Astrocyte (in vitro differentiated cells and primary cell): ENCODE measurements around the gene DNAL1.

Experiments
- EZH2 ChIP-seq: IDR thresholded peaks from 2 replicates; pipeline ENCODE4 v1.6.1; 2012; ENCODE audit warnings: mild to moderate bottlenecking, low read length, inconsistent platforms; ENCODE audit not compliant: insufficient read depth
- TF ChIP-seq, protein P1 (sequence below): IDR thresholded peaks from 2 replicates; pipeline ENCODE4 v1.5.1; 2011; ENCODE audit warnings: low read depth, mild to moderate bottlenecking, inconsistent platforms, low read length, moderate library complexity; ENCODE audit not compliant: insufficient read depth

DNA sequence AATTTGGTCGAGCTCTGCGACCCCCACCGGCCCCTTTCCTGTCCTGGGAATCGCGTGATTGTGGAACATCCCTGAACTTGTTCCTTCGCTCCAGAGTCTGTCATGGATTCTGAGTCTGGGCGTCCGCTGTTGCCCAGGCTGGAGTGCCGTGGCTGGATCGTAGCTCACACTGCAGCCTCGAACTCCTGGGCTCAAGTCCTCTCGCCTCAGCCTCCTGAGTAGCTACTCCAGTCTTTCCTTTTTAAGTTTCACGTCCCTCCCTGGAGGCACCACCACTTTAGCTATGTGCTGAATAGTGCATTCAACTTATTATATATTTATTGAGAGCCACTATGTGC is 31.8 kb upstream of the DNAL1 start:
- TF ChIP-seq, protein P1, sequence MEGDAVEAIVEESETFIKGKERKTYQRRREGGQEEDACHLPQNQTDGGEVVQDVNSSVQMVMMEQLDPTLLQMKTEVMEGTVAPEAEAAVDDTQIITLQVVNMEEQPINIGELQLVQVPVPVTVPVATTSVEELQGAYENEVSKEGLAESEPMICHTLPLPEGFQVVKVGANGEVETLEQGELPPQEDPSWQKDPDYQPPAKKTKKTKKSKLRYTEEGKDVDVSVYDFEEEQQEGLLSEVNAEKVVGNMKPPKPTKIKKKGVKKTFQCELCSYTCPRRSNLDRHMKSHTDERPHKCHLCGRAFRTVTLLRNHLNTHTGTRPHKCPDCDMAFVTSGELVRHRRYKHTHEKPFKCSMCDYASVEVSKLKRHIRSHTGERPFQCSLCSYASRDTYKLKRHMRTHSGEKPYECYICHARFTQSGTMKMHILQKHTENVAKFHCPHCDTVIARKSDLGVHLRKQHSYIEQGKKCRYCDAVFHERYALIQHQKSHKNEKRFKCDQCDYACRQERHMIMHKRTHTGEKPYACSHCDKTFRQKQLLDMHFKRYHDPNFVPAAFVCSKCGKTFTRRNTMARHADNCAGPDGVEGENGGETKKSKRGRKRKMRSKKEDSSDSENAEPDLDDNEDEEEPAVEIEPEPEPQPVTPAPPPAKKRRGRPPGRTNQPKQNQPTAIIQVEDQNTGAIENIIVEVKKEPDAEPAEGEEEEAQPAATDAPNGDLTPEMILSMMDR, result no peak
- TF ChIP-seq EZH2, result no peak
